ENCODE measurements around the gene FAAP24.

GRCh38 chr19:32998722-32999121 lies 26.7 kb downstream of the FAAP24 start:
- TF ChIP-seq POLR2A (IDR thresholded peaks at IDR 0.05; ENCODE audit: low read depth, low read length) (no peak), POLR2AphosphoS5 (IDR thresholded peaks at IDR 0.05; ENCODE audit: low read depth, low read length) (no peak), TAF1 (IDR thresholded peaks at IDR 0.05; ENCODE audit: low read depth, low read length) (no peak), POU2F2 (IDR thresholded peaks at IDR 0.05; ENCODE audit: low read depth, low read length) (no peak)
